NCI-H510A treated with DMSO at 0.1 percent for 48 hours (cell line): ENCODE measurements around the gene ANAPC7.

Source experiments
- DNase-seq: peaks from one replicate; lab custom pipeline; 2025; lab: John Stamatoyannopoulos, UW

The ANAPC7 gene

DNA sequence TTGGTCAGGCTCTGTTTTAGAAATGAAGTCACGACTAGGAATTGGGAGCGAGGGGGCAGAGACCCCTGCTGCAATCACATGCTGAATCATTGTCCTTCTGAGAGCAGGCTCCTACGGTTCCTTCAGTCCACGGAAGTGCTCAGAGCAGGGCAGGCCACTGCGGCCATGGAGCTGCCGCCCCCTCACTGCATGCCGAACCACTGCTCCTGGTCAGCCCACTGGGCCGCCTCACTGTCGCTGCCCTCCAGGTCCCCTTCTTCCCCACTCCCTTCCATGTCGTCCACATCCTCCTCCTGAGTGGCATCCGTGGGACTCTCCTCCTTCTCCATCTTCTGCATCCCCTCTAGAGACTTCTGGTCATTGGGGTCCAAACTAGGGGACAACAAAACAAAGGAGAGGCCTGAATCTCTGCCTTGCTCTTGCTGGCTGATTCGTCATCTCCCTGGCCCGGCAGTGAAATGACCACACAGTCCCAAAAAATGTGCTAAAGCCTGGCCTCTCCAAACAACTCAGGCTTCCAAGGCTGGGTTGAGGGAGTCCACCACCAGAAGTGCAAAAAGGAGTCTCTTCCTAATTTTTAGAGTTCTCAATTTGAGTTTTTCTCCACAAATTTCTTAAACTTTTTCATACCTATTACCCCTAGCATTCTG, 29.4 kb downstream of the ANAPC7 start:
- DNase-seq = no peak

DNA sequence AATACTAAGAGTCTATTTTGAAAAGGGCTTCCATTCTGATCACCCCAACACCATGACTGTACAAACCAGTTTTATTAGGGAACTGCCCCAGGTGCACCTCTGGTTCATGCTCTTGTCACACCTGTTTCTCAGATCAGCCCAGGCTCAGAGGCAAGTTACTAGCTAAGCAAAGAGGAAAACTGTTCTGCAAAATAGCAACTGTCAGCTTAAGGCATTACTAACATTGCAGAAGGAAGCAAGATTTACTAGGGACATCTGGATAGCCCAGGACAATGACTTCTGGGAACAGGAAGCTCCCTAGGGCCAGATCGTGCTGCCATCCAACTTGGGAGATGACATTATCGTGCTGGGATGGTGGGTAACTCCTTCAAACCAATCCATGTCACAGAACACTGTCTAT, 30.1 kb downstream of the ANAPC7 start:
- no peak for DNase-seq

DNA sequence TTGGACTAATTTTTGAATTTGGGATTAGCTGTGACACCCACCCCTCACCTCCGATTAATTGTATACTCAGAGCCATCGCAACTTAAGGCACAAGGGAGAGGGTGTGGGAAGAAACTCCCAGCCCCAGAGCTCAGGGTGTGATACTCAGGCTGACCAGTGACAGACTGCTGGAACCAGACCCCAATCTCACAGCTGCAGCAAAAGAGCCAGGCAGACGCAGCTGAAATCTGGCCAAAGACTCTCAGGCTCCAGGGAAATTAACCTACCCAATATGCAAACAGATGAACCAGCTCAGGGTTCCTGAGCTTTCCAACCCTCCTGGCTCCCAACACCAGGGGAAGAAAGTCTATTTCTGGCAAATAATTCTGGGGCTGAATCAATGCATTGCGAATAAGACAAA, 30.5 kb downstream of the ANAPC7 start:
- no peak for DNase-seq

DNA sequence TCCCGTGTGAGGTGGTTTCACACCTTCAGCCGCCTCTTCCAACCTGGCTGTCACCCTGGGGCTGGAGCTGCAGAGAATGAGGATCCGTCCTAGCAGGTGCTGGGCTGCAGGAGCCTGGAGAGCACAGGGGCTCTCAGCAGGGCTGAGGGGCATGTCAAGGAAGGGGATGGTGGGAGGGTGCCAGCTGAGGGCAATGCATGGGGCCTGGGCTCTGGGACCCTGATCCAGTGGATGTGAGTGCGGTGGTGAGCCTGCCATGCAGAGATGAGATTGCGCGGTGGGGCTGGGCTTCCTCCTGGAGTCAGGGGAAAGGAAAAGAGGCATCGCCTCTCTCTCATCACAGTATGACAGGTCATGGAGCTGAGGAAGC, 31.5 kb downstream of the ANAPC7 start:
- no peak for DNase-seq

DNA sequence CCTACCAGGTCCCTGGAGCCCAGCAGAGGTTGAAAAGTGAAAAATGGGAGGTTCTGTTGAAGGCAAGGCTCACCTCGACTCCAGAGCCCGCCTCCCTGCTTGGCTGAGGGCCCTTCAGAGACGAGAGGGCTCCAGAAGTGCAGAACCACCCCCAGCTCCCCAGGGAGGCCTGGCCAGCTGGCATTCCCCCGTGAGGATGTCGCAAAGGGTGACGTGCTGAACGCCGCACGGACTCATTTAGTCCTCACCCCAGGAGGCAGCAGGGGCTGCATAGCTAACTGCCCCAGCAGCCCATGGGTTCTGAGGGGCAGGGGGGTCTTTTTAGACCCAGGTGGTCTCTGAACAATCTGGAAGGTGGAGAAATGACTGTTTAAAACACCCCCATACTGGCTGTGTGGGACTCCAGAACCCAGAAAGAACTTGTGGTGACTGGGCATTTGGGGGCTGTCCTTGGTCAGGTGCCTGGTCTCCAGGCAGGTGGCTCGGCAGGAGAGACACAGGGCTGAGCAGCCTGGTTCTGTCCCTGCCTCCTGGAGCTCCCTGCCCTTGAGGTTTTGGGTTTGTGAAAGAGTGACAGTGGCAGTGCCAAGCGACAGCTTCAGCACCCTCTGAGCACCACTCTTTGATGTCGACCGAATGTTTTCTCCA, 32.0 kb downstream of the ANAPC7 start:
- DNase-seq = peak; percentile 54

DNA sequence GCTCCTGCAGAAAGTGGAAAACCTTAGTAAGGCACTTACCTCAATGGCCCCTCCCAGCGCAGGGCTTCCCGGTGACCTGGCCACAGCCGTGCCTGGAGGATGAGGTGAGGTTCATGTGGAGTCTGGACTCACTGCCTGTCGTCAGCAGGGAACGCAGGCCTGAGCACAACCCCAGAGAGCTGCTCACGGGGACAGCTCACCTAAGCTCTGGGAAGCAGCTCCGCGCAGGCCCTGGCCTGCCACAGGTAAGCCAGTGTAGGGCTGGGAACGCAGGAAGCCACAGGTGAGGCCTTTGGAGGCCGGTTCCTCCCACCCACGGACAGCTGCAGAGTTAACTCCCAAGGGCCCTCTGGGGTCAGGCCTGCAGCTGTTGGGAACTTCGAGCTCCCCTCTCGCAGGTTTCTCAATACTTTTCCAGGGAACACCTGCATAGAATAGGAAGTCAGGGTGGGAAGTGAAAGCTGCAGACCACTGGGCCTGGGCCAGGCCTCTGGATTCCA, 32.7 kb downstream of the ANAPC7 start:
- peak; percentile 24 for DNase-seq

DNA sequence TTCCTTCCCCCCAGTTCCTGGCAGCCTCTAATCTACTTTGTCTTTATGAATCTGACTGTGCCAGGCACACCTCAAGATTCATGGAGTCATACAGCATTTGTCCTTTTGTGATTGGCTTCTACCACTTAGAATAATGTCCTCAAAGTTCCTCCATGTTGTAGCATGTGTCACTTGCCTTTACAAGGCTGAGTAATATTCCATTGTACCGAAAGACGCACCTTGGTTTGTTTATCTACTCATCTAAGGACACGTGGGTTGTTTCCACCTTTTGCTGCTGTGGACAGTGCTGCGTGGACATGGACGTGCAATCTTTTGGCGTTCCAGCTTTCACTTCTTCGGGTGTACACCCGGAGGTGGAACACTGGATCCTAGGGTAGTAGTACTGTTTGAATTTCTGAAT, 33.5 kb downstream of the ANAPC7 start:
- DNase-seq = no peak

DNA sequence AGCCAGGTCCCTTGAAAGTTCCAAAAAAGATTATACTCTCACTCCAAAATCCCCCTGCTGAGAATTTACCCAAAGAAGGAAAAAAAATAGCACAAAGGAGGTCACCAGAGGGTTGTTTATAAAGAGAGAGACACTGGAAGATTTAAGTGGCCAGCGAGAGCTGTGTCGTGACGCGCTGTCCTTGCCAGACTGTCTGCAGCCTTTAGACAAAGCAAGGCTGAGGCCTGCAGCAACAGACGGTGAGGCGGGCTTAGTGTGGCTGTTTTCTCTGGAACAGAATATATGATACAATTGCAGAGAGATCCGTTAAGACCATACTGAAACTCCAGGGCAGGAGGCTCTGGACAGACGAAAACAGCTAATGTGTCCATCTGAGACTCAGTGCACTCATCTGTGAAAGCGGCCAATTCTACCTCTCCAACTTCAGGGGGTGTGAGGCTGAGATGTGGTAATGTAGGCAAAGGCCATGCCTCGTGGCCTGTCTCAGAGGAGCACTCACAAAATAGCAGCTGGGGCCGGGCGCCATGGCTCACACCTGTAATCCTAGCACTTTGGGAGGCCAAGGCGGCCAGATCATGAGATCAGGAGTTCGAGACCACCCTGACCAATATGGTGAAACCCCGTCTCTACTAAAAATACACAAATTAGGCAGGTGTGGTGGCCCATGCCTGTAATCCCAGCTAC, 36.2 kb downstream of the ANAPC7 start:
- DNase-seq = no peak

DNA sequence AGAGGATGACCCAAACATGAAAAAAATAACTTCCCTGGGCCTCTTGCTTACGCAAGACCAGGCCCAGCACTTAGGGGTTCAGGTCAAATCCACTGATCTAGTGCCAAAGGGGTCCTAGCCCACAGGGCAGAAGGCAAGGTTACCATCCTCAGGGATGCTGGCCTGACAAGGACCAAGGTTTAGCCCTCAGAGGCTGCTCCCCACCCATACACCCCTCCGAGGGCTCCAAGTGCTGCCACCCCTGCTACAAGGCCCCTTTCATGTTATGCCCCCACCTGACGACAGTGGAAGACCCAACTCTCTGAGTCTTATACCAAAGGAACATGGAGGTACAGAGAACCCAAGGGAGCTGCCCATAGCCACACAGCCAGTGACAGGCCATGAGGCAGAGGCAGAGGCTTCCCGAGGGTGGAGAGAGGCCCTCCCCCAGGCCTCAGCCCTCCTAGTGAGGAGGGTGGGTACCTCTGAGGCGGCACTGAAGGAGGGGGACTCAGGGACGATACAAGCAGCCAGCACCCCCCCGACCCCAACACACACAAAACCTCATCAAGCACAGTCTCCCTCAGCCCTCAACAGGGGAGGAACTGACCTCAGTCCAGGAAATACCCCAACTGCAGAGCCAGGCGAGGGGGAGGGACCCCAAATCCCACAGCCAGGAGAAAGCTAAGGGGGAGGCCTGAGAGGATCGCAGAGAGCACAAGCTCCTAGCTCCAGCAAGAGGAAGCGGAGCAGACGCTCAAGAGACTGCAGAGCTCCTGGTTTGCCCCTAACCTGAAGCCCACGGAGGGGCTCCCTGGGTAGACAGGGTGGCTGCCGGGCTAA, 37.0 kb downstream of the ANAPC7 start:
- no peak for DNase-seq

DNA sequence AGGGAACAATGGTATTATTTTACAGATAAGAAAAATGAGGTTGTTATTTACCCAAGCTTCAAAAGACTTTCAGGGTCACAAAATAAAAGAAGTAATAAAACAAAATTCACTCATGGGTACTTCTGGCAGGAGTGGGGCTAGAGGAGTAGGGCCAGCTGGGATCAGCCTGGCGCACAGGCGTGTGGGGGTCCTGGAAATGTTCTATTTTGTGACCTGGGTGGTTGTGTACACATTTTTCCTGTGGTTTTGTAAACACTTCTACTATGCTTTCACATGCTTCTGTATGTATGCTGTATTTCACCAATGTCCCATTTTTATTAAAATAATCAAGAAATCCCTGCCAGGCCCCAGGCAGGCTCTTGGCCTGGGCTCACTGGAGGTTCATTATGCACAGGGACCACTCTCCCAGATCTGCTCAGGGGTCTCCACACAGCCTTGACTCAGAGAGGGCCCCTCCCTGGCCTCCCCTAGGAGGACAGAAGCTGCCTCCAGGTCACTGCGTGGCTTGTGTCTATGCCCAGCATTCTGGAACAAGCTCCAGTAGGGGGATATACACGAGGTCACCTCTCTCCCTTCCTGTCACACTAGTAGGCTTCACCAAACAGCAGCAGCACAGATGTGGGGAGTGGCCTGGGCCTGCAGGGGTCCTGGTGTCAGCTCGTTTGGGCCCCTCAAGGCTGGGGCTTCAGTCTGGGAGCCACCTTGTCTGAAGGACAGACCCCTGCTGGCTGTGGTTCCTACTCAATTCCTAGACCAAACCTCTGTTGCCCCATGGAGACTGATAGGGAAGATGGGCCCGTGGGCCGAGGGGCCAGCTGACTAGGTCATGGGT, 37.8 kb downstream of the ANAPC7 start:
- no peak for DNase-seq

DNA sequence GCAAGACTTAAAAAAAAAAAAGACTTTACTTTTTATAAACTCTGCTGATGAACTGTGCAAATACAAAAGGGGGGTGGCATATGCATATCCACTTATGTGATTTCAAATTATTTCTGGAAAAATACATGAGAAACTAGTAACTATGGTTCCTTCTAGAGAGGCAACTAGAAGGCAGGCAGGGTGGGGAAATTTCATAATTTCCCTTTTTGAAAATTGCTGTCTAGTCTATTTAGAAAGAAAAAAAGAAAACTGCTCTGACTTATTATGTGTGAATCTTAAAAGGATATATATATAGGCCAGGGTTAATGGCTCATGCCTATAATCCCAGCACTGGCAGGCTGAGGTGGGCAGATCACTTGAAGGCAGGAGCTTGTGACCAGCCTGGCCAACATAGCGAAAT, 42.3 kb downstream of the ANAPC7 start:
- DNase-seq = no peak

DNA sequence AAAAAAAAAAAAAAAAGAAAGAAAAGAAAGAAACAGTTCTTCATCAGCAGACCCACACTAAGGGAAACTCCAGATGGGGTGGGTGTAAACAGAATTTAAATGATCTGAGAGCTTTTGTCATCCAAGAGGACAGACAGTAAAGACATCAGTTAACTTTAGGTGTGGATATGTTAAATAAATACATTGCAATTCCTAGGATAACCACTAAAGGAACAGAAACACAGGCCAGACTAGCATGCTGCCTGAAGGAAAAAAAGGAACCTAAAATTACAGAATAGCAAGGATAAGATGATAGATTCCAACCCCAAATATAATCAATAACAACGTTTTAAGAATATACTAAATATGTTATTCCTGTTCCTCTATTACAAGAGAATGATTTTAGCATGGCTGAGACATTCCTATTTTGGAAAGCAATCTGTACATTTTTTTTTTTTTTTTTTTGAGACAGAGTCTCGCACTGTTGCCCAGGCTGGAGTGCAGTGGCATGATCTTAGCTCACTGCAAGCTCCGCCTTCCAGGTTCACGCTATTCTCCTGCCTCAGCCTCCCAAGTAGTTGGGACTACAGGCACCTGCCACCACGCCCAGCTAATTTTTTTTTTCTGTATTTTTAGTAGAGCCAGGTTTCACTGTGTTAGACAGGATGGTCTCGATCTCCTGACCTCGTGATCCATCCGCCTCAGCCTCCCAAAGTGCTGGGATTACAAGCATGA, 45.0 kb downstream of the ANAPC7 start:
- peak; percentile 4 for DNase-seq

DNA sequence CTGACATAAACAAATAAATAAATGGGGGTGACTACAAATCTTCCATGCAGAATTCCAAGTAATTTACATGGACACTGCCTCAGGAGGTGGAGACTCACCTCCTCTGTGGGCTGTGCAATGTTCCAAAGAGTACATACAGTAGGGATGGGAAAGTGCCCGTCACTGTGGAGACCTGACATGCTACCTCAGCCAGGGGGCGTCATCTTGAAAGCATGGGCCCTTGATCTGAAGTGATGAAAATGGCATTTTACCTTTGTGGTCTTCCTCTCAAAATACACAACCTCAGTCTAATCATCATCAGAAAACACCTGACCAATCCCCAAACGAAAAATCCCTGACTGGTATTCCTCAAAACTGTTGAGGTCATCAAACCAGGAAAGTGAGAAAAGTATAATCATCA, 48.4 kb downstream of the ANAPC7 start:
- peak; percentile 18 for DNase-seq

DNA sequence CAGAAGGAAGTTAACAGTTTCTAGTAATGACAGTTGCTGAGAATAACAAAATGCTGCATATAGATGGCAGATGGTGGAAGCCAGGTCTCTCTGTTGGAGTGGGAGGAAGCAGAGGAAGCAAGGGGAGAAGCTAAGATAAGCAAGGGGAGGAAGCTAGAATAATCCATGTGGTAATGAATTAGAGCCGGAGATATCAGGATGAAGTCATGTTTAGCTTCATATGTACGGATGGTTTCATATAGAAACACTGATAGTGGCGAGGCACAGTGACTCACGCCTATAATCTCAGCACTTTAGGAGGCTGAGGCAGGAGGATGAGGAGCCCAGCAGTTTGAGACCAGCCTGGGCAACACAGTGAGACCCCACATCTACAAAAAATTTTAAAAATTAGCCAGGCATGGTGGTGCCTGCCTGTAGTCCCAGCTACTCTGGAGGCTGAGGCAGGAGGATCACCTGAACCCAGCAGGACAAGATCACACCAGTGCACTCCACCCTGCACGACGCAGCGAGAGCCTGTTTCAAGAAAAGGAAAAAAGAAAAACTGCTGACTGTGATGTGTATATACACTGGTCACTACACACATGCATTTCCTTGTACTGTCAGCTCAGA, 49.2 kb downstream of the ANAPC7 start:
- DNase-seq = no peak

DNA sequence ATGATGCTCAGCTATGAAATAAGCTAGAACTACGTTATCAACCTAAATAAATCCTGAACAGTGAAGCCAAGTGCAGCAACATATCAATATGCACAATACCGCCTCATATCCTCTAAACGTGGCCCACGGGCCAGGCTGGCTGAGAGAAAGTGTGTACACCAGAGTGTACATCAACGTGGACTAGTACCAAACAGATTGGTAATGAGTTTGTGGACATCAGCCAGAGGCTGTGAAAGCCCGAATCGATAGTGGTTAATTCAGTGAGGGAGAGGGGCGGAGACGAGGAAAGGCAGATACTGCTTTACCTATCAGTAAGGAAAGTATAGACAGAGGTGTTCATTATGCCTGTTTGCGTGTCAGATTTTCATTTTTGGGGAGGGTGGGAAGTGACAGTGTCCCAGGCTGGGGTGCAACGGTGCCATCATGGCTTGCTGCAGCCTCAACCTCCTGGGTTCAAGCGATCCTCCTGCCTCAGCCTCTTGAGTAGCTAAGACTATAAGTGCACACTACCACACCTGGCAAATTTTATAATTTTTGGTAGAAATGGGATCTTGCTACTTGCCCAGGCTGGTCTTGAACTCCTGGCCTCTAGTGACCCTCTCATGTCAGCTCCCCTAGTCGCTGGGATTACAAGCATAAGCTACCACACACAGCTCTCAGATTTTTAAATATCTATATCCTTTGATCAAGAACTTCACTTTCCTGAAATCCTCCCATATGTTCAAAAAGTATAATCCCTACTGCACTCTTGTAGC, 50.1 kb downstream of the ANAPC7 start:
- DNase-seq = no peak

DNA sequence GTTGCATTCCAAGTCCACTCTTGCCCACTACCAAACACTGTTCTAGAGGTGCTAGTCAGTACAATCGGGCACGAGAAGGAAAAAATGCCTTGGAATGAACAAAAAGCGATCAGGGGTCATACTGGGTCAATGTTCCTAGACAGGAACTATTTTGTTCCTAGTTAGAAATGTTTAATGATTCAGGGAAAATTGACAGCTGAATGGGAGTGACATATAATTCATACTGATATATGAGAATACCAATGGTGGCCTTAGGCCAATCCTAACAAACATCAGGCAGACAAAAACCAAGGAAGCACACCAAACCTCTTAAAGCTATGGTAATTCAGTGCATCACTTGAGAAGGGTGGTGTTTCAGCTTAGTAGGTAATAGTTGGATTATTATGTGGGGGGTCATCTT, 51.1 kb downstream of the ANAPC7 start:
- DNase-seq = no peak

DNA sequence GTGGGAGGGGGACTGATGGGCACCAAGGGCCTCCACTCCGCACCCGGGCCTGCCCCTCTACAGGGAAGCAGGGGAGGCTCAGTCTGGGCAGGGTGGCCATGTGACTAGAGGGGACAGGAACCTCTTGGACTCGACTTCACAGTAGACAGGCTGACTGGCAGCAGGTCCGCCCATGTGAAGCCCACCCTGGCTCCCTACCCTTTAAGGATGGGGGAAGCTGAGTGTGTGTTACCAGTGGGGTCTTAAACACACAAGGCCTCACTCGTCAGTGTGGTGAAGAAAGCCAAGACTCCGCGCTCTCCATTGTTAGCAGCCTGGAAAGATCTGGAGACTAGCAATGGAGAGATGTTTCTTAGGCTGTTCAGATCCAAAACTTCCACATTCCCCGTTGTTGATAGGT, 52.4 kb downstream of the ANAPC7 start:
- DNase-seq = no peak

DNA sequence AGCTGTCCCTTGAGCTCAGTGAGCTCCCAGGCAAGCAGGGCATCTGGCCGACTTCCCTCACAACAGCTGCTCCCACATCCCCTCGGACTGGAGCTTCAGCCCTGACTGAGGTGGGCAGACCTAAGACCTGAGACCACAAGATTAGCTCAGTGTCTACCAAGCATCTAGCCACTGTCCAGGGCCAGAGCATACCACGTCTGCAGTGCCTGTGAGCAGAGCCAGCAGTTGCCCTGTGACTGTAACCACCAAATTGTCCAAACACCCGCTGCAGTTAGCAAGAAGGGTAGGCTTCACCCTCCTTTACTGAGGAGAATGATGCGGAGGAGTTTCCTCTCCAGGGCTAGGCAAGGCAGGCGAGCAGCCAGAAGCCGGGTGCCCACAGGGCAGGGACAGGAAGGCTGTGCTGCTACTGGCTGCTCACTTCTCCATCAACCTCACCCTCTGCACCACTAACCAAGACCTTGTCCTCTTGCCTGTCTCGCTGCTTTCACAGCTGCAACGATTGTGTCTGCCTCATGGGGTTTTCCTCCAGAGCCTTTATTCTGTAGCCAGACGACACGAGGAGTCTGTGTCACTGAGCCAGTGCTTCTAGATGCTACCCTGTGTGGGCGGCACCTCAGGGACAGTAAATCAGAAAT, 53.9 kb downstream of the ANAPC7 start:
- DNase-seq = no peak

DNA sequence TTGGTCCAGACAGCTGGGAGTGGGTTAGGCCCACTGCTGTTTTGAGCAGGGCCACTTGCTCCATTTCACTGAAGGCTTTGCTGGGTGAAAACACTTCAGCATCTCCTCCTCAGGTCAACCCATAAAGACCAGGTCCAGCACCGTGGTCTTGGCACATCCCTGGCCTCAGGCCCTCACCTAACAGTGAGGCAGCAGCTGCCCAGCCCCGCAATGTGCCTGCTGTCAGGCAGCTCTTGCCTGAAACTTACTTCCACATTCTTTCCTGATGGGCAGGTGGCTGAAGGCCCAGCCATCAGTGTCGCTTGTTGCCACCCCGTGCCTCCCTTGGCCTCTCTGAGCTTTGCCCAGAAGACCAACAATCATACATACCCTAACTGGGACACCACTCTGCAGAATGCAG, 54.4 kb downstream of the ANAPC7 start:
- no peak for DNase-seq
